CD4-positive, alpha-beta T cell (primary cell): ENCODE data around the gene GPR162. TPM values are rescaled to one million over a fixed set of nuclear protein-coding genes. Genes with fewer than 3 reads are reported as not detected.

Experiments used
- ATAC-seq: fragments of 200-7000 bp; cut with Tn5 transposase; one replicate; pipeline ENCODE4 v1.10.0; 2022; ENCODE audit warnings: mild to moderate bottlenecking; ENCODE audit not compliant: poor library complexity
- CTCF ChIA-PET: fragments of 350-600 bp; sonication (Branson Sonifier 250); formaldehyde crosslinking; loops from one replicate; lab custom pipeline; 2021; ENCODE audit warnings: antibody characterized with exemption, inconsistent platforms; lab: Charles Lee
- POLR2A ChIA-PET: fragments of 350-600 bp; sonication (Branson Sonifier 250); formaldehyde crosslinking; loops from one replicate; lab custom pipeline; 2021; ENCODE audit warnings: antibody characterized with exemption, inconsistent platforms; lab: Charles Lee
- DNase-seq, 14 experiments: peaks; one replicate each; pipeline ENCODE4 v3.0.0-alpha.2; 2013 to 2020; ENCODE audit warnings: mixed read lengths in 2 of 14
- H3K27ac ChIP-seq, 2 donors: one replicate each; pipeline versions ENCODE4 v1.5.1 to v1.7.0; 2013; ENCODE audit warnings: low read length in 2 of 2, low read depth in 1 of 2, mild to moderate bottlenecking in 1 of 2
- H3K27me3 ChIP-seq, 2 experiments: 1 replicate in 1 of 2; 2 replicates in 1 of 2; pipeline versions ENCODE4 v1.6.1 to v1.7.0; 2013; ENCODE audit warnings: low read length in 2 of 2, control low read depth in 1 of 2, mild to moderate bottlenecking in 1 of 2, moderate library complexity in 1 of 2; ENCODE audit not compliant: insufficient read depth in 2 of 2, control insufficient read depth in 1 of 2
- H3K36me3 ChIP-seq: one replicate; pipeline ENCODE4 v1.6.1; 2013; ENCODE audit warnings: low read length, control low read depth; ENCODE audit not compliant: insufficient read depth
- H3K4me1 ChIP-seq: one replicate; pipeline ENCODE4 v1.6.1; 2013; ENCODE audit warnings: low read length, control low read depth; ENCODE audit not compliant: insufficient read depth
- H3K4me3 ChIP-seq: one replicate; pipeline ENCODE4 v1.5.1; 2013; ENCODE audit warnings: mild to moderate bottlenecking, low read length, moderate library complexity
- H3K9me3 ChIP-seq, 2 experiments: 1 replicate in 1 of 2; 2 replicates in 1 of 2; pipeline versions ENCODE4 v1.6.1 to v1.7.0; 2013; ENCODE audit warnings: low read length in 2 of 2, mild to moderate bottlenecking in 2 of 2, control low read depth in 1 of 2, moderate library complexity in 1 of 2; ENCODE audit not compliant: control insufficient read depth in 1 of 2, insufficient read depth in 1 of 2
- H3K27ac Mint-ChIP-seq: one replicate; pipeline ENCODE4 v1.8.0; 2020; ENCODE audit warnings: mixed read lengths
- H3K27me3 Mint-ChIP-seq: one replicate; pipeline ENCODE4 v1.8.0; 2021; ENCODE audit warnings: mixed read lengths
- H3K36me3 Mint-ChIP-seq: one replicate; pipeline ENCODE4 v1.8.0; 2021; ENCODE audit warnings: low read depth, mixed read lengths
- H3K4me1 Mint-ChIP-seq: one replicate; pipeline ENCODE4 v1.8.0; 2021; ENCODE audit warnings: low read depth, mixed read lengths
- H3K4me3 Mint-ChIP-seq: one replicate; pipeline ENCODE4 v1.8.0; 2020; ENCODE audit warnings: mild to moderate bottlenecking, mixed read lengths
- H3K9me3 Mint-ChIP-seq: one replicate; pipeline ENCODE4 v1.8.0; 2020; ENCODE audit warnings: mixed read lengths
- CTCF ChIP-seq: fragments of 200-600 bp; IDR thresholded peaks from one replicate; pipeline ENCODE4 v1.8.0; 2022; ENCODE audit warnings: antibody characterized with exemption, mild to moderate bottlenecking
- intact Hi-C, 2 experiments: fragments of 100-400 bp; cut with DNase I in 1 of 2; cut with micrococcal nuclease in 1 of 2; formaldehyde crosslinking; loops; one replicate each; pipeline versions ENCODE4 v1.15.1 to v1.9.0; 2023 to 2025; cut with DNase I, micrococcal nuclease
- total RNA-seq, 174 experiments: library from RNA in 2 of 174; stranded (reverse) in 2 of 174; gene quantifications; one replicate each; pipeline ENCODE4 v1.2.3 and lab custom pipeline; 2021 to 2026

Gene GPR162
- total RNA-seq, 2 experiments from 2014 or later, result not detected

GRCh38 chr12:6831450-6831995 lies 9.9 kb downstream of the GPR162 start:
- TF ChIP-seq CTCF, result no peak
- no peaks in the 10 kb centered on the region for H3K36me3 ChIP-seq
- peaks cover 30% of the 10 kb centered on the region for H3K4me1 ChIP-seq
- no peaks in the 10 kb centered on the region for H3K36me3 Mint-ChIP-seq
- H3K27me3 Mint-ChIP-seq, result peaks cover 10% of the 10 kb centered on the region
- peaks cover 17% of the 10 kb centered on the region for H3K4me1 Mint-ChIP-seq
- H3K4me3 ChIP-seq, result no peak overlapping the region
- H3K4me3 Mint-ChIP-seq, result peak overlapping the region; percentile 58
- H3K27me3 ChIP-seq, result peaks cover 11 to 20% of the 10 kb centered on the region in 2 experiments
- H3K27ac ChIP-seq, result no peak overlapping the region
- CTCF ChIA-PET, result interaction anchor here (2.3 kb wide), 1 partner anchor 60 kb away, joined by 8 read pairs; no protein-coding TSS in a partner anchor
- DNase-seq, result no peak
- POLR2A ChIA-PET, result no interaction called here
- no peak for ATAC-seq
- intact Hi-C loops, result no loop called here
- H3K9me3 ChIP-seq, result peaks cover 0 to 6% of the 10 kb centered on the region in 2 experiments
- no peak overlapping the region for H3K27ac Mint-ChIP-seq
- H3K9me3 Mint-ChIP-seq, result no peaks in the 10 kb centered on the region

- DNase-seq, result no peak
- ChIA-PET CTCF (interaction anchor here (1.6 kb wide), 1 partner anchor 79 kb away, joined by 4 read pairs; the partner anchor contains the start of gene MLF2), POLR2A (interaction anchor here (1.3 to 1.4 kb wide), 2 partner anchors 21 to 80 kb away, joined by 3 to 5 read pairs; partner anchors contain the start of gene MLF2)
- Histone ChIP-seq H3K4me1 (peaks cover 30% of the 10 kb centered on the region), H3K4me3 (no peak overlapping the region), H3K27me3 (peaks cover 5 to 15% of the 10 kb centered on the region in 2 experiments), H3K27ac (no peak overlapping the region), H3K36me3 (no peaks in the 10 kb centered on the region), H3K9me3 (peaks cover 0 to 6% of the 10 kb centered on the region in 2 experiments)
- TF ChIP-seq CTCF, result no peak
- no peak overlapping the region for H3K4me3 Mint-ChIP-seq
- H3K27me3 Mint-ChIP-seq, result peaks cover 9% of the 10 kb centered on the region
- no peak overlapping the region for H3K27ac Mint-ChIP-seq
- no peaks in the 10 kb centered on the region for H3K36me3 Mint-ChIP-seq
- H3K9me3 Mint-ChIP-seq, result no peaks in the 10 kb centered on the region
- ATAC-seq, result no peak
- H3K4me1 Mint-ChIP-seq, result peaks cover 16% of the 10 kb centered on the region
- intact Hi-C loops, result no loop called here
Observed at GRCh38 chr12:6832125-6832524, 10.5 kb downstream of the GPR162 start.

GRCh38 chr12:6833189-6833890 lies 11.7 kb downstream of the GPR162 start:
- Mint-ChIP-seq H3K36me3 (no peaks in the 10 kb centered on the region), H3K27ac (no peak overlapping the region), H3K9me3 (no peaks in the 10 kb centered on the region), H3K27me3 (peaks cover 4% of the 10 kb centered on the region), H3K4me3 (no peak overlapping the region), H3K4me1 (peaks cover 6% of the 10 kb centered on the region)
- TF ChIP-seq CTCF, result no peak
- Histone ChIP-seq H3K4me3 (no peak overlapping the region), H3K27ac (no peak overlapping the region), H3K9me3 (peaks cover 0 to 6% of the 10 kb centered on the region in 2 experiments), H3K27me3 (peaks cover 0 to 10% of the 10 kb centered on the region in 2 experiments), H3K4me1 (peaks cover 19% of the 10 kb centered on the region), H3K36me3 (no peaks in the 10 kb centered on the region)
- intact Hi-C loops, result no loop called here
- no peak for ATAC-seq
- CTCF ChIA-PET, result interaction anchor here (1.6 kb wide), 1 partner anchor 80 kb away, joined by 4 read pairs; the partner anchor contains the start of gene MLF2
- POLR2A ChIA-PET, result interaction anchor here (1.3 to 1.4 kb wide), 2 partner anchors 20 to 81 kb away, joined by 3 to 5 read pairs; partner anchors contain the start of gene MLF2
- DNase-seq, result peak in 1 of 14 experiments; percentile 17
